Activated CD8-positive, alpha-beta memory T cell treated with anti-CD3 and anti-CD28 coated beads for 48 hours (primary cell): ENCODE data around the gene DPP9.
"Not testable (repeated sequence)": the region's sequence is repeated elsewhere in the genome, so short reads cannot be mapped to it uniquely, and the experiment has no call there.

ENCODE experiments used
- DNase-seq, 3 experiments: peaks; one replicate each; pipeline ENCODE4 v3.0.0-alpha.2; 2020; ENCODE audit warnings: low read depth in 2 of 3, low spot score in 2 of 3

The DPP9 gene

DNA sequence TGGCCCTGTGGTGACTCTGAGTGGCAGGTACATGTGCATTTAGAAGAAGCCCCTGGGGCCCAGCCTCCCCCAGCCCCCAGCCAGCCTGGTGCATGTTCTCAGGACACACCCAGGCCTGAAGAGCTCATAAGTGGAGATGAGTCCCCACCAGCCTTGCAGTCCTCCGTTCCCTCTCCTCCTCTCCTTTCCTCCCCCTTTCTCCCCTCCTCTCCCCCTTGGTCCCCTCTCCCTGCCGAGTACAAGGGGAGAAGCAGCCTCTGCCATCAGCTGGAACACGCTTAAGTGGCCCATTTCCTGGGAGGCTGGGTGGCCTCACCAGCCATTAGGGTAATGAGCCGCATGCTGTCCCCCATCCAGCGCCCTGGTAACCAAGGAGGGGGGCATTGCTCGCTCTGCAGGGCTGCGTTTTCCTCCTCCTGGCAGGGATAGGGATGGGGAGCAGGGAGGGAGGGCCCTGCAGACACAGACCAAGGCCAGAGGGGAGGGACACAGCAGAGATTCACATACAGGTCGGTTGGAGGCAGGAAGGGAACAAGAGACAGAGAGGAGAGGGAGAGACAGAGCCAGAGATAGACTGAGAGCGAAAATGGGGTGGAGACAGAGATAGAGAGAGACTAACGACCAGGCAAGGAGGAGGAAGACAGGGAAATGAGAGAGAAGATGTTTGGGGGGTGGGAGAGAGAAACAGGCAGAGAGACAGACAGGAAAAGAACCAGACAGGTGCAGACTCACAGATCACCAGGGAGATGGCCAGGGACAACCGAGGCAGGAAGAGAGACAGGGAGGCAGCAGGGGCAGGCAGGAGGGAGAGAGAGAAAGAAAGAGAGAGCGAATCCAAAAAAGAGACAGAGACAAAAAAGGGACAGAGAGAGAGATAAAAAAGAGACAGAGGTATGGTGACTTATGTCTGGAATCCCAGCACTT, 19.3 kb upstream of the DPP9 start:
- DNase-seq: no peak

- DNase-seq: no peak
Observed at GRCh38 chr19:4740092-4740491, 16.4 kb upstream of the DPP9 start.

DNA sequence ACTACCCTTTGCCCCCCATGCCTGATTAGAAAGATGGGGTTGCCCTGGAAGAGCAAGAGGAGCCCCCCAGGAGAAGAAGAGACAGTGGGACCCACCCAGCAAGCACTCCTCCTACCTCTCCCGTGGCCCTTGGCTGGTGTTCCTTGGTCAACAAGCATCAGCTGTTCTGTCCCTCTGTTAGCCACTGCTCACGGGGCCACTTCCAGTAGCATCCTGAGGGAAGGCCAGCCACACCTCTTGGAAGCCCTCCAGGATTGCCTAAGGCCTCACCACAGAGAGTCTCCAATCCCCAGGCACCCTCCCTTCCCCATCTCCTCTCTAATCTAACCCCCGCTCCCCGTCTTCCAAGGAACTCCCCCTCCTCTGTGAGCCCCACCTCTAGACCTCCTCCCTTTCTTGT, 15.1 kb upstream of the DPP9 start:
- DNase-seq: no peak

DNA sequence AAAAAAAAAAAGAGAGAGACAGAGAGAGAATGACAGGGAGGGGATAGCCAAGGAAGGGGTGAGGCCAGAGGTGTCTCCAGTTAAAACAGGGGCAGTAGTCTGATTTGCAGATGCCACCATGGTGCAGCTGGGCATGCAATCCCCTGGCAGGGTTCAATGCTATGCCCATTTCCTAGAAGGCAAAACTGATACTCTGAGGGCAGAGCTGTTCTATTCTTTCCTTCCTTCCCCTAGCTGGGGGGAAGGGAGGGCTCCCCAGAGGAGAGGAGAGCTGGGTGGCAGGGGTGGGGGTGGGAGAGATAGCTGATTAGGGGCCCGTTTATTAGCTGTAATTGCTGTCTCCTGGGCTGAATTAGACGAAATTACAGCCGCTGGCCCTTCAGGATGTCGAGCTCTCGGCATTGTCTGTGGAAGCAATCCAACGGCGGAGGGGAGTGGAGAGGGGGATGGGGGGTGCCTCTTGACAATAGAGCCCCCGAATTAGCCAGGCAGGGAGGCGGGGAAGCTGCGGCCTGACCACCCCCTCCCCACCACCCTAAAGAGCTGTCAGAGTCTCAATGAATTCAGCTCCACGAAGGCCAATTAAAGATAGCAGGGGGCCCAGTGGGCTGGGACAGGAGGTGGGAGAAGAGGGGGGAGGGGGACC, 14.4 kb upstream of the DPP9 start:
- DNase-seq: no peak

DNA sequence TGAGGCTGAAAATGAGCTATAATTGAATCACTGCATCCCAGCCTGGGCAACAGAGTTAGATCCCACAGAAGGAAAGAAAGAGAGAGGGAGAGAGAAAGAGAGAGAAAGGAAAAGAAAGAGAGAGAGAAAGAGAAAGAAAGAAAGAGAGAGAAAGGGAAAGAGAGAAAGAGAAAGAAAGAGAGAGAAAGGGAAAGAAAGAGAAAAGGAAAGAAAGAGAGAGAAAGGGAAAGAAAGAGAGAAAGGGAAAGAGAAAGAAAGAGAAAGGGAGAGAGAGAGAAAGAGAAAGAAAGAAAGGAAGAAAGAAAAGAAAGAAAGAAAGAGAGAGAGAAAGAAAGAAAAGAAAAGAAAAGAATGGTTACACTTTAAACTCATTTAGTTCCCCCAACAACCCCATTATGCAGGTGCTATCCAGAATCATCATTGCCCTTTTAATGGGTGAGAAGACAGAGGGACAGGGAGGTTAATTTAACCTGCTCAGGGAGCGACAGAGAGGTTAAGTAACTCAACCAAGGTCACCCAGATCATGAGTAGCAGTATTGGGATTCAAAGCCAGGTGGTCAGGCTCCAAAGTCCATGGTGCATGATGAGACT, 10.2 kb upstream of the DPP9 start:
- no peak for DNase-seq

DNA sequence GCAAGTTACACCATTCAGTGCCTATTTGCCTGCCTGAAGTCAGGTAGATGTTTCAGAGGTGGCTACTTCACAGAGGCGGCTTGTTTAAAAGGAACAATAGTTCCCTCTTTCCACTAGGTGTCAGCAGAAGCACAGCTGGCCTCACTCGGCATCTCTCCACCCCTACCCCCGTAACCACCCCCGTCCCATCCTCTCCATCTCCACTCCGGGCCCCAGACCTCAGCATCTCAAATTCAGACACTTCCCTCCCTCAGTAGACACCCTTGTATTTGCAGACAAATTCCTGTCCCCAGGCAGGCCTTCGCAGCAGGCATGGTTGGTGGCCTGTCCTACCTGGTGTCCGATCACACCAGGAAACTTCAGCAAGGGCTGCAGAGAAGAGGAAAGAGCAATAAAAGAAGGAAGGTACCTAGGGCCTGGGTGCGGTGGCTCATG, 9.1 kb upstream of the DPP9 start:
- DNase-seq: no peak

- peak in 2 of 3 experiments; percentile 37 to 38 for DNase-seq
Observed at GRCh38 chr19:4730740-4731171, 7.1 kb upstream of the DPP9 start.

- DNase-seq: no peak
Observed at GRCh38 chr19:4728871-4729270, 5.2 kb upstream of the DPP9 start.

- DNase-seq: no peak
Observed at GRCh38 chr19:4722671-4723594, 709 bp downstream of the DPP9 start.

GRCh38 chr19:4721196-4721595, 2.4 kb downstream of the DPP9 start:
- DNase-seq: no peak

- no peak for DNase-seq
Observed at GRCh38 chr19:4720037-4720700, 3.5 kb downstream of the DPP9 start.

DNA sequence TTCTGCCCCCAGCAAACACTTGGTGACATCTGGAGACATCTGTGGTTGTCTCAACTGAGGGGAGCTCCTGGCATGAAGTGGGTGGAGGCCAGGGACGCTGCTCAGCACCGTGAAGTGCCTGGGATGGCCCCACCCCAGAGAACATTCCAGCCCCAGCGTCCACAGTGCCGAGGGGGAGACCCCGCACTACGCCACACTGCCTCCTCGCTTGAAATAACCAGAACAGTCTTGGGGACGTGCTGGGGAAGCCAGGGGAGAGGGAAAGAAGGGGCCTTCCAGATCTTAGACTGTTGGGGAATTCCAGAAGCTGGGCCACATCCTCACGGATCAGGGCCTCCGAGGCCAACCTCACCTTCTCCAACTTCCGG, 4.2 kb downstream of the DPP9 start:
- DNase-seq: no peak

DNA sequence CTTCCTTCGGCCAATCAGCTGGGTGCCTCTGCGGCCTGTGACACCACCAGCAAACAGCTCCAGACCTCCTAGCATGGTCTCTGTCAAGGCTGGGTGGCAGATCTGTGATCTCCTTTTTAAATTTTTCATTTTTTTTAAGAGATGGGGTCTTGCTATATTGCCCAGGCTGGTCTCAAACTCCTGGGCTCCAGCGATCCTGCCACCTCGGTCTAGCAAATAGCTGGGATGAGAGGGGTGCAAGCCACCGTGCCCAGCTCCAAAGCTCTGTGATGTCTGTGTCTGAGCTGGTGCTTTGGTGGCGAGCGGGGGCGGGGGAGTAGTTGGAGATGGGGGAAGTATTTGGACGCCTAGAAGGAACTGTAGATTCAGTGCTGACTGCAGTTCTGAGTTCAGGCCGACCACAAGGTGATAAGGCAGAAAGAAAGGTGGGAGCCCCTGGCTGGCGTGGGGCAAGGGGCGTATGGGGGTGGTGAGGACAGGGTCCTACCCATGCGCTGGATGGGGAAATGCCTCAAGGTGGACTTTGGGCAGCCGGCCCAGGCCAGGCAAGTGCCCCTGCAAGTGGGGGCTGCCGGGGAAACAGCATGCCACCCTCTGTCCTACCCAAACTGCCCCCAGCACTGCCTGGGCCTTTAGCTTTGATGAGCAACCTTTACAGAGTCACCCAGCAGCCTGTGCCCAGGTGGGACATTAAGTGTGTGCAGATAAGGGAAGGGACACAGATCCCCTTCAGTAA, 5.5 kb downstream of the DPP9 start:
- DNase-seq: no peak

GRCh38 chr19:4717191-4717965, 6.3 kb downstream of the DPP9 start:
- DNase-seq: no peak

GRCh38 chr19:4715529-4716221, 8.0 kb downstream of the DPP9 start:
- DNase-seq: no peak

DNA sequence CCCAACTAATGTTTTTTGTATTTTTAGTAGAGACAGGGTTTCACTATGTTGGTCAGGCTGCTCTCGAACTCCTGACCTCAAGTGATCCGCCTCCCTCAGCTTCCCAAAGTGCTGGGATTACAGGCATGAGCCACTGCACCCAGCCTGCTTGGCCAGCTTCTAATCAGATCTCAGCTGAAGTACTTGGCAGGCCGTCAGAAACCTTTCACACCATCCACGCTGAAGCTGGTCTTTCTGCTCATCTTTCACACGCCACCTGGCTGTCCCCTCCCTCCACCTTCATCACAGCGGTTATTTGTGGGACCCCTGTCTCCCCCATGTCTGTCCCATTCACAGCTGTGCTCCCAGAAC, 8.5 kb downstream of the DPP9 start:
- DNase-seq: not testable (repeated sequence)

DNA sequence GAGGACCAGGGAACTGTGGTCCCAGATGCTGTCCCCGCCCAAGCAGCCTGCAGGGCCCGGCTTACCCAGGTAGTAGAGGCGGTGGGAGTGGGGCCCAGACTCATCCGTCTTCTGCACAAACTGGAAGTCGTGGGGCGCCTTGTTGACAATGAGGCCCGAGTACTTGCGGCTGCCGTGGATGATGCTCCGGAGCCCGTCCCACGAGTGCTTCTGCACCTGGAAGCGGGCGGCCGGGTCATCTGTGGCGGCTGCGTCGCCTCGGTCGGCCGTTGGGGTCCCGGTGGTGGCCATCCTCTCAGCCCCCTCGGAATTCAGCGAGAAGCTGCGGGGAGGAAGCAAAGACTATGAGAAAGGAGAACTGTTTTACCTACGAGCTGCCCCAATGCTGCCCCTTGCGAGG, 9.6 kb downstream of the DPP9 start:
- DNase-seq: no peak

GRCh38 chr19:4713384-4713951, 10.2 kb downstream of the DPP9 start:
- DNase-seq: no peak
